ENCODE measurements around the gene SCYL1. TPM values are rescaled to one million over a fixed set of nuclear protein-coding genes. Genes with fewer than 3 reads are reported as not detected.

The SCYL1 gene
- total and polyA plus RNA-seq, 7 donors: 66.9 to 106 (median 87.4) TPM

DNA sequence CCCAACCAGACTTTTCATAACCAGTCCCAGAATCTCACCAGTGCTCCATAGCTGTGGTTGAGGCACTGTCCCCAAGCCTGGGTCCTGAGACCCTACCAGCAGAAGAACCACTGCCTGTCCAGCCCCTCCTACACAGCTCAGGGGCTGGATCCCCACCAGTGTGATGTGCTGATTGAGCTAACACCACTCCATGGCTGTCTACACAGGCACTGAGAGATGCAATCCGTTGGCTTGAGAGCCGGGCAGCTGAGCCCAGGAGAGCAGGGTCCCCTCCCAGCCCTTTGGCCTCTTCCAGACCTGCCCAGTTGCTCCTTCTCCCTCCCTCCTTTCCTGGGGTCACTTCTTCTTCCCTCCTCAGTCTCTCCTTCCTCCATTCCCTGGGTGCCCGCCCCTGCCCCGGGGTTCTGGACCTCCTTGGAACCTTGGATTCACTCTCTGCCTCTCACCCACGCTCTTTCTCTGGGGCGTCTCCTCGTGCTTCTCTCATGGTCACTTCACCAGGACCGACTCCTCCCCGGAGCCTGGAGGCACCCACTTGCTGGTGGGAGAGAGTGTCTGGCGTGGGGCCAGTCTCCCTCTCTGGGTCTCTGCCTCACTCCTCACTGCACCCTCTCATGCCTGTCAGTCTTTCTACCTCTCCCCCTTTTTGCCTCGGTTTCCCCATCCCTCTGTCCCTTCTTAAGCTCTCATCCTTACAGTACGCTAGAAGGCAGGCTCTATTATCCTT lies 706 bp upstream of the SCYL1 start:
- TF ChIP-seq, protein P1, sequence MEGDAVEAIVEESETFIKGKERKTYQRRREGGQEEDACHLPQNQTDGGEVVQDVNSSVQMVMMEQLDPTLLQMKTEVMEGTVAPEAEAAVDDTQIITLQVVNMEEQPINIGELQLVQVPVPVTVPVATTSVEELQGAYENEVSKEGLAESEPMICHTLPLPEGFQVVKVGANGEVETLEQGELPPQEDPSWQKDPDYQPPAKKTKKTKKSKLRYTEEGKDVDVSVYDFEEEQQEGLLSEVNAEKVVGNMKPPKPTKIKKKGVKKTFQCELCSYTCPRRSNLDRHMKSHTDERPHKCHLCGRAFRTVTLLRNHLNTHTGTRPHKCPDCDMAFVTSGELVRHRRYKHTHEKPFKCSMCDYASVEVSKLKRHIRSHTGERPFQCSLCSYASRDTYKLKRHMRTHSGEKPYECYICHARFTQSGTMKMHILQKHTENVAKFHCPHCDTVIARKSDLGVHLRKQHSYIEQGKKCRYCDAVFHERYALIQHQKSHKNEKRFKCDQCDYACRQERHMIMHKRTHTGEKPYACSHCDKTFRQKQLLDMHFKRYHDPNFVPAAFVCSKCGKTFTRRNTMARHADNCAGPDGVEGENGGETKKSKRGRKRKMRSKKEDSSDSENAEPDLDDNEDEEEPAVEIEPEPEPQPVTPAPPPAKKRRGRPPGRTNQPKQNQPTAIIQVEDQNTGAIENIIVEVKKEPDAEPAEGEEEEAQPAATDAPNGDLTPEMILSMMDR (IDR thresholded peaks at IDR 0.05): no peak
- H3K4me3 ChIP-seq: peak overlapping the region; percentile 56
- DNase-seq: peak in 1 of 2 donors; percentile 75
- no peaks in the 10 kb centered on the region for H3K27me3 ChIP-seq (ENCODE audit: insufficient read depth in 3 of 3, low read length in 2 of 3)
- 24 to 27% (median 25%) methylated on average over 11 to 12 of the region's 12 CpGs for WGBS, 3 donors
- intact Hi-C loops (cut with DNase I): loop anchor here in 1 of 2 donors (5.0 kb wide), 1 partner anchor 167 kb away; no protein-coding TSS in a partner anchor
- peaks cover 17% of the 10 kb centered on the region for H3K4me1 ChIP-seq
- peak overlapping the region; percentile 60 for H3K27ac ChIP-seq
- ATAC-seq: peak; percentile 14 to 43 (median 16)
- peaks cover 0 to 31% of the 10 kb centered on the region in 2 donors for H3K36me3 ChIP-seq (ENCODE audit: insufficient read depth in 1 of 2, low read depth in 1 of 2)
- H3K9me3 ChIP-seq: no peaks in the 10 kb centered on the region

- Histone ChIP-seq H3K27ac (peak overlapping the region; percentile 98), H3K9me3 (no peaks in the 10 kb centered on the region), H3K36me3 (ENCODE audit: insufficient read depth in 1 of 2, low read depth in 1 of 2) (peaks cover under 1 to 46% of the 10 kb centered on the region in 2 donors), H3K4me3 (peak overlapping the region; percentile 100), H3K4me1 (peaks cover 17% of the 10 kb centered on the region), H3K27me3 (ENCODE audit: insufficient read depth in 3 of 3, low read length in 2 of 3) (no peaks in the 10 kb centered on the region)
- TF ChIP-seq, protein P1 (IDR thresholded peaks at IDR 0.05): no peak
- WGBS, 3 donors: 47 to 50% (median 47%) methylated on average over 29 to 31 of the region's 31 CpGs
- DNase-seq (peak in 1 of 2 donors; percentile 55), ATAC-seq (no peak)
- intact Hi-C loops (cut with DNase I): no loop called here
Observed at GRCh38 chr11:65525546-65526480, 930 bp downstream of the SCYL1 start.

DNA sequence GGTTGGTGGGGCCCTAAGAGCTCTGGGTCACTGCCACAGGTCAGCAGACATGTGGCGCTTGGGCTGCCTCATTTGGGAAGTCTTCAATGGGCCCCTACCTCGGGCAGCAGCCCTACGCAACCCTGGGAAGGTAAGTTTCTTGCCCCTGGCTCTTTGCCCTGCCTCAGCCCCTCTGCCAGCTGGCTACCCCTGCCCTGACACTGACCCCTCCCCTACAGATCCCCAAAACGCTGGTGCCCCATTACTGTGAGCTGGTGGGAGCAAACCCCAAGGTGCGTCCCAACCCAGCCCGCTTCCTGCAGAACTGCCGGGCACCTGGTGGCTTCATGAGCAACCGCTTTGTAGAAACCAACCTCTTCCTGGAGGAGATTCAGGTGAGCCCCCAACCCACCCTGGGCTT lies 1.9 kb downstream of the SCYL1 start:
- Histone ChIP-seq H3K27me3 (ENCODE audit: insufficient read depth in 3 of 3, low read length in 2 of 3) (no peaks in the 10 kb centered on the region), H3K36me3 (ENCODE audit: insufficient read depth in 1 of 2, low read depth in 1 of 2) (peaks cover 5 to 55% of the 10 kb centered on the region in 2 donors), H3K4me1 (peaks cover 17% of the 10 kb centered on the region), H3K9me3 (no peaks in the 10 kb centered on the region), H3K27ac (no peak overlapping the region), H3K4me3 (no peak overlapping the region)
- ATAC-seq (no peak), DNase-seq (peak in 1 of 2 donors; percentile 50)
- TF ChIP-seq, protein P1 (IDR thresholded peaks at IDR 0.05): no peak
- intact Hi-C loops (cut with DNase I): no loop called here
- 89 to 91% (median 89%) methylated on average over 8 of the region's 8 CpGs for WGBS, 3 donors

DNA sequence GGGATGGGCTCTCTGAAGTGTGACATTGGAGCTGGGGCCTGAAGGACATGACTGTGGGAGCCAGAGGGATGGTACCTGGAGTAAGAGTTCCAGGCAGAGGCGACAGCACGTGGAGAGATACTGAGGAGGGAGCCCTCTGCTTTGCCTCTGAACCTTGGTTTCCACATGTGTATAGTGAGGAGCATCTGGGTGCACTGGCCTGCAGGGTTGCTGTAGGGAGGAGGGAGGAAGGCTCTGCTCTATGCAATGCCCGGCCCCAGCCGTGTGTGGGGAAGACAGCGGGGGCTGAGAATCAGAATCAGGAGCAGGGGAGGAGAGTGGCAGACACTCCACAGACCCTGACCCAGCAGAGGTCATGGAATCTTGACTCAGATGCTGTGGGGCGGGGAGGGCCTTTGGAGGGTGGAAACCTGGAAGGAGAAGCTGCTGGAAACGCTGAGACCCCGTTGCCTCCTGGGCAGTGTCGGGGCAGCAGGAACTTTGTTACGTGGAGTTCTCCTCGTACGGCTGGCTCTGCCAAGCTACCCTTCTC lies 4.0 kb downstream of the SCYL1 start:
- no peaks in the 10 kb centered on the region for H3K9me3 ChIP-seq
- no peak overlapping the region for H3K4me3 ChIP-seq
- ATAC-seq (no peak), DNase-seq (peak in 1 of 2 donors; percentile 39)
- WGBS, 3 donors: 88 to 92% (median 89%) methylated on average over 12 of the region's 12 CpGs
- intact Hi-C loops (cut with DNase I): no loop called here
- no peaks in the 10 kb centered on the region for H3K27me3 ChIP-seq (ENCODE audit: insufficient read depth in 3 of 3, low read length in 2 of 3)
- peaks cover 6 to 77% of the 10 kb centered on the region in 2 donors for H3K36me3 ChIP-seq (ENCODE audit: insufficient read depth in 1 of 2, low read depth in 1 of 2)
- no peak overlapping the region for H3K27ac ChIP-seq
- TF ChIP-seq, protein P1 (IDR thresholded peaks at IDR 0.05): no peak
- H3K4me1 ChIP-seq: peaks cover 16% of the 10 kb centered on the region

Data from psoas muscle (tissue), 8 donors.